NCI-H1417 (cell line): Measurements from ENCODE around the gene ARID1B.
"Not testable (repeated sequence)": the region's sequence is repeated elsewhere in the genome, so short reads cannot be mapped to it uniquely, and the experiment has no call there.

Experiments
- DNase-seq, 3 experiments: peaks; one replicate each; lab custom pipeline; 2025; lab: John Stamatoyannopoulos, UW

Gene ARID1B

GRCh38 chr6:157128235-157128775, 351.1 kb downstream of the ARID1B start:
- no peak for DNase-seq

- DNase-seq = no peak
These were observed 354.1 kb downstream of the ARID1B start for GRCh38 chr6:157131250-157131649.

GRCh38 chr6:157133856-157134255, 356.7 kb downstream of the ARID1B start:
- no peak for DNase-seq

- no peak for DNase-seq
These were observed 357.3 kb downstream of the ARID1B start for GRCh38 chr6:157134402-157135047.

GRCh38 chr6:157135691-157136090, 358.5 kb downstream of the ARID1B start:
- no peak for DNase-seq

- DNase-seq = no peak
These were observed 360.3 kb downstream of the ARID1B start for GRCh38 chr6:157137501-157137900.

- peak in 1 of 3 experiments; percentile 18 for DNase-seq
These were observed 362.0 kb downstream of the ARID1B start for GRCh38 chr6:157139054-157139708.

GRCh38 chr6:157143171-157143889, 366.2 kb downstream of the ARID1B start:
- no peak for DNase-seq

GRCh38 chr6:157143890-157144798, 367.0 kb downstream of the ARID1B start:
- DNase-seq = no peak

GRCh38 chr6:157144859-157145568, 367.8 kb downstream of the ARID1B start:
- DNase-seq = no peak

- no peak for DNase-seq
These were observed 368.6 kb downstream of the ARID1B start for GRCh38 chr6:157145656-157146285.

- DNase-seq = not testable (repeated sequence)
These were observed 370.2 kb downstream of the ARID1B start for GRCh38 chr6:157147054-157148026.

GRCh38 chr6:157148391-157149323, 371.5 kb downstream of the ARID1B start:
- no peak for DNase-seq

- DNase-seq = no peak
These were observed 372.9 kb downstream of the ARID1B start for GRCh38 chr6:157150076-157150475.

GRCh38 chr6:157151029-157151428, 373.9 kb downstream of the ARID1B start:
- DNase-seq = no peak

- DNase-seq = no peak
These were observed 374.8 kb downstream of the ARID1B start for GRCh38 chr6:157151989-157152388.

GRCh38 chr6:157152556-157152955, 375.4 kb downstream of the ARID1B start:
- DNase-seq = no peak

GRCh38 chr6:157155804-157156203, 378.6 kb downstream of the ARID1B start:
- DNase-seq = no peak
